Smooth muscle cell (in vitro differentiated cells): ENCODE measurements around the gene SLC12A5. TPM values are rescaled to one million over a fixed set of nuclear protein-coding genes. Genes with fewer than 3 reads are reported as not detected.

Experiments
- DNase-seq: peaks from one replicate; lab custom pipeline; 2025; ENCODE audit not compliant: unreplicated experiment; lab: John Stamatoyannopoulos, UW
- H2AFZ ChIP-seq: fragments of 200-600 bp; sonication (generic); 2 replicates; pipeline ENCODE4 v1.6.0; 2016; ENCODE audit warnings: antibody characterized with exemption, low read depth, mild to moderate bottlenecking
- H3F3A ChIP-seq: fragments of 200-600 bp; sonication (generic); 2 replicates; pipeline ENCODE4 v1.6.0; 2017; ENCODE audit warnings: antibody characterized with exemption, low read depth
- H3K27ac ChIP-seq: fragments of 200-600 bp; sonication (generic); 2 replicates; pipeline ENCODE4 v1.5.1; 2016; ENCODE audit warnings: low read depth, mild to moderate bottlenecking
- H3K27me3 ChIP-seq: fragments of 200-600 bp; sonication (generic); 2 replicates; pipeline ENCODE4 v1.6.1; 2016; ENCODE audit warnings: low read depth, mild to moderate bottlenecking
- H3K36me3 ChIP-seq: fragments of 200-600 bp; sonication (generic); 2 replicates; pipeline ENCODE4 v1.5.1; 2016; ENCODE audit warnings: low read depth
- H3K4me1 ChIP-seq: fragments of 200-600 bp; sonication (generic); 2 replicates; pipeline ENCODE4 v1.5.1; 2016; ENCODE audit warnings: low read depth
- H3K4me2 ChIP-seq: fragments of 200-600 bp; sonication (generic); 2 replicates; pipeline ENCODE4 v1.6.0; 2016; ENCODE audit warnings: mild to moderate bottlenecking
- H3K4me3 ChIP-seq: fragments of 200-600 bp; sonication (generic); 2 replicates; pipeline ENCODE4 v1.5.1; 2016; ENCODE audit warnings: mild to moderate bottlenecking
- H3K79me2 ChIP-seq: fragments of 200-600 bp; sonication (generic); 2 replicates; pipeline ENCODE4 v1.6.0; 2016; ENCODE audit warnings: low read depth, mild to moderate bottlenecking
- H3K9ac ChIP-seq: fragments of 200-600 bp; sonication (generic); 2 replicates; pipeline ENCODE4 v1.6.0; 2016; ENCODE audit warnings: low read depth
- H3K9me3 ChIP-seq: fragments of 200-600 bp; sonication (generic); replicated peaks from 2 replicates; pipeline ENCODE4 v1.5.1; 2016; ENCODE audit warnings: low read depth
- H4K20me1 ChIP-seq: fragments of 200-600 bp; sonication (generic); 2 replicates; pipeline ENCODE4 v1.6.0; 2016; ENCODE audit warnings: low read depth
- CTCF ChIP-seq: fragments of 200-600 bp; sonication (generic); IDR thresholded peaks from 2 replicates; pipeline ENCODE4 v1.5.1; 2017; ENCODE audit warnings: borderline replicate concordance, mild to moderate bottlenecking, antibody characterized with exemption; ENCODE audit not compliant: insufficient read depth, poor library complexity, severe bottlenecking
- WGBS: methylation state at CpG from one replicate; pipeline ENCODE4 v1.1.7; 2016; ENCODE audit warnings: low lambda C conversion rate; 5-methylcytosine and 5-hydroxymethylcytosine counted together
- polyA plus RNA-seq: library from polyadenylated mRNA; unstranded; fragments of >200 nt; fragmentation: Nextera tagmentation; extraction: Ambion mirVana; gene quantifications from 2 replicates; pipeline ENCODE4 v1.2.1, GENCODE V29; 2016
- total RNA-seq: library from RNA; depleted of rRNA; stranded (reverse); fragments of >200 nt; gene quantifications from 2 replicates; pipeline ENCODE4 v1.2.3, GENCODE V29; 2014

The SLC12A5 gene
- total and polyA plus RNA-seq, 2 experiments from 2014 or later, result 0.40 to 1.3 TPM

GRCh38 chr20:46054606-46055005 lies 25.6 kb downstream of the SLC12A5 start:
- Histone ChIP-seq H4K20me1 (peaks cover 29% of the 10 kb centered on the region), H3K4me3 (no peak overlapping the region), H3K27ac (no peak overlapping the region), H3K36me3 (no peaks in the 10 kb centered on the region), H2AFZ (no peak overlapping the region), H3K4me1 (peaks cover 14% of the 10 kb centered on the region), H3K4me2 (no peak overlapping the region), H3K27me3 (peaks cover 32% of the 10 kb centered on the region), H3F3A (no peaks in the 10 kb centered on the region), H3K9me3 (no peaks in the 10 kb centered on the region), H3K9ac (no peak overlapping the region), H3K79me2 (no peaks in the 10 kb centered on the region)
- 59% methylated on average over 6 of the region's 6 CpGs for WGBS
- TF ChIP-seq CTCF, result no peak
- DNase-seq, result no peak

- Histone ChIP-seq H3K4me3 (no peak overlapping the region), H3K4me2 (no peak overlapping the region), H3K27ac (no peak overlapping the region), H3K79me2 (no peaks in the 10 kb centered on the region), H3K9me3 (no peaks in the 10 kb centered on the region), H3K27me3 (peaks cover 39% of the 10 kb centered on the region), H3K9ac (no peak overlapping the region), H3F3A (no peaks in the 10 kb centered on the region), H2AFZ (no peak overlapping the region), H3K36me3 (no peaks in the 10 kb centered on the region), H3K4me1 (peaks cover 14% of the 10 kb centered on the region), H4K20me1 (peaks cover 35% of the 10 kb centered on the region)
- WGBS, result 36% methylated on average over 1 of the region's 1 CpG
- DNase-seq, result no peak
- TF ChIP-seq CTCF, result no peak
These were observed 26.3 kb downstream of the SLC12A5 start for GRCh38 chr20:46055269-46055668.

- H3K79me2 ChIP-seq, result no peaks in the 10 kb centered on the region
- WGBS, result 75% methylated on average over 15 of the region's 15 CpGs
- H3K27me3 ChIP-seq, result peaks cover 39% of the 10 kb centered on the region
- H3K4me1 ChIP-seq, result peaks cover 14% of the 10 kb centered on the region
- no peak for TF ChIP-seq CTCF
- no peaks in the 10 kb centered on the region for H3K9me3 ChIP-seq
- H3F3A ChIP-seq, result no peaks in the 10 kb centered on the region
- H3K9ac ChIP-seq, result no peak overlapping the region
- no peak overlapping the region for H3K4me2 ChIP-seq
- H3K27ac ChIP-seq, result no peak overlapping the region
- H4K20me1 ChIP-seq, result peaks cover 45% of the 10 kb centered on the region
- no peak overlapping the region for H2AFZ ChIP-seq
- no peak for DNase-seq
- no peak overlapping the region for H3K4me3 ChIP-seq
- no peaks in the 10 kb centered on the region for H3K36me3 ChIP-seq
These were observed 27.2 kb downstream of the SLC12A5 start for GRCh38 chr20:46056027-46056833.
